Activated CD4-positive, CD25-positive, alpha-beta regulatory T cell treated with anti-CD3 and anti-CD28 coated beads, Interleukin-2, amount 50 U/mL, for 16 hours (primary cell): ENCODE data around the gene TXLNG.
"Not testable (repeated sequence)": the region's sequence is repeated elsewhere in the genome, so short reads cannot be mapped to it uniquely, and the experiment has no call there.

Source experiments
- DNase-seq: peaks from one replicate; pipeline ENCODE4 v3.0.0-alpha.2; 2020; ENCODE audit warnings: low read depth, low spot score

Gene TXLNG

GRCh38 chrX:16839219-16839851, 53.1 kb downstream of the TXLNG start:
- DNase-seq = no peak

GRCh38 chrX:16839852-16840460, 53.7 kb downstream of the TXLNG start:
- no peak for DNase-seq

GRCh38 chrX:16842684-16843083, 56.4 kb downstream of the TXLNG start:
- DNase-seq = no peak

GRCh38 chrX:16843208-16843909, 57.1 kb downstream of the TXLNG start:
- DNase-seq = no peak

GRCh38 chrX:16845686-16846085, 59.4 kb downstream of the TXLNG start:
- DNase-seq = no peak

GRCh38 chrX:16848541-16848940, 62.3 kb downstream of the TXLNG start:
- DNase-seq = no peak

- DNase-seq = no peak
Measured at GRCh38 chrX:16851421-16851820, 65.2 kb downstream of the TXLNG start.

- no peak for DNase-seq
Measured at GRCh38 chrX:16851827-16852226, 65.6 kb downstream of the TXLNG start.

GRCh38 chrX:16852617-16853179, 66.4 kb downstream of the TXLNG start:
- no peak for DNase-seq

GRCh38 chrX:16853537-16853936, 67.3 kb downstream of the TXLNG start:
- DNase-seq = no peak

- no peak for DNase-seq
Measured at GRCh38 chrX:16855363-16856075, 69.3 kb downstream of the TXLNG start.

- not testable (repeated sequence) for DNase-seq
Measured at GRCh38 chrX:16856076-16856404, 69.8 kb downstream of the TXLNG start.

GRCh38 chrX:16856744-16857143, 70.5 kb downstream of the TXLNG start:
- no peak for DNase-seq

GRCh38 chrX:16862829-16863228, 76.6 kb downstream of the TXLNG start:
- DNase-seq = no peak

- DNase-seq = no peak
Measured at GRCh38 chrX:16867947-16868346, 81.7 kb downstream of the TXLNG start.

- no peak for DNase-seq
Measured at GRCh38 chrX:16868920-16869319, 82.7 kb downstream of the TXLNG start.

GRCh38 chrX:16869393-16870094, 83.3 kb downstream of the TXLNG start:
- DNase-seq = no peak

GRCh38 chrX:16870095-16870861, 84.0 kb downstream of the TXLNG start, which contains the start of gene RBBP7:
Gene RBBP7 (minus strand): TSS chrX:16870362. CDS start chrX:16870053, 309 bp downstream.
- peak; percentile 82 for DNase-seq

GRCh38 chrX:16870862-16871815, 84.9 kb downstream of the TXLNG start:
- DNase-seq = no peak
